ENCODE results near the gene RSBN1. TPM values are rescaled to one million over a fixed set of nuclear protein-coding genes. Genes with fewer than 3 reads are reported as not detected.
"Not testable (repeated sequence)": the region's sequence is repeated elsewhere in the genome, so short reads cannot be mapped to it uniquely, and the experiment has no call there.

Gene RSBN1
- total RNA-seq, 1 donor from 2014 or later: 14.1 TPM

DNA sequence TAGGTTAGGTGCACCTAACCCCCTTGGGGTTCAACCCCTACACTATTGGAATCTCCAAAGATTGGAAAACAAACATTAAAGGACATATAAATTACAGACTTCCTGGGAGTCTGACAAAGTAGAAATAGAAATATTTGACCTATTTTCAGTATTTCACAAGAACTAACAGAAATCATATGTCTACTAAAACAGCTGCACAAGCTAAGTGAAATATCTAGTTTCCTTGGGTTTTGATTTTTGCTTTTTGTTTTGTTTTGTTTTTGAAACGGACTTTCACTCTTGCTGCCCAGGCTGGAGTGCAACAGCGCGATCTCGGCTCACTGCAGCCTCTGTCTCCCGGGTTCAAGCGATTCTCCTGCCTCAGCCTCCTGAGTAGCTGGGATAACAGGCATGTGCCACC lies 40.4 kb upstream of the RSBN1 start:
- H3K27me3 ChIP-seq (ENCODE audit: control insufficient read depth in 3 of 3, insufficient read depth in 3 of 3, low read length in 3 of 3); H3K4me3 ChIP-seq (ENCODE audit: low read length in 3 of 3); H3K9ac ChIP-seq (ENCODE audit: low read depth in 1 of 3, low read length in 3 of 3); H3K27ac ChIP-seq (ENCODE audit: low read depth, low read length); H3K4me1 ChIP-seq (ENCODE audit: control insufficient read depth in 3 of 3, insufficient read depth in 3 of 3, low read length in 3 of 3); H3K9me3 ChIP-seq (ENCODE audit: control insufficient read depth in 3 of 3, low read length in 3 of 3); H3K36me3 ChIP-seq (ENCODE audit: control insufficient read depth in 3 of 3, insufficient read depth in 3 of 3, low read length in 3 of 3): not testable (repeated sequence)

DNA sequence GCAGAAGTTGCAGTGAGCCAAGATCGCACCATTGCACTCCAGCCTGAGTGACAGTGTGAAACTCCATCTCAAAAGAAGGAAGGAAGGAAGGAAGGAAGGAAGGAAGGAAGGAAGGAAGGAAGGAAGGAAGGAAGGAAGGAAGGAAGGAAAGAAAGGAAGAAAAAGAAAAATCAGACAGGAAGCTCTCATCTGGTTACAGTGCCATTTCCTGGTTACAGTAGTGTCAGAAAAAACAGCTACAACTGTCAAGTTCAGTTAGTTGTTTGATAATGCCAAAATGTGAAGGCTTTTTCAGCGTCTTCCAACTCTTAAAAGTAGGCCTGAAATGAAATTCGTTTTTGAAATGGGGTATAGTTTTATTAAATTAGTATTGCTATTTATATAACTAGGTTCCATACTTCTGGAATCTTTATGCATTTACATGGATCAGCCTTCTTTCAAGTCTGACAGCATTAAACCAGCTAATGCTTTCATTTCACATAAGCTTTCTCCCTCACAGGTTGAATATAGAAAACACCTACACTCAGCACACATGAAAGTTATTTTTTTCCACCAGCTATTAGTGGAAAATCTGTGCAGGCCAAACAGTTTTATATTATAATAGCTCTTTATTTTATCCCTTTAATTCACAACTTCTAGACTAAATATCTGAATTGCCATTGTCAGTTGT lies 38.0 kb upstream of the RSBN1 start:
- H3K4me1 ChIP-seq (ENCODE audit: control insufficient read depth in 3 of 3, insufficient read depth in 3 of 3, low read length in 3 of 3): no peaks in the 10 kb centered on the region
- H3K27me3 ChIP-seq (ENCODE audit: control insufficient read depth in 3 of 3, insufficient read depth in 3 of 3, low read length in 3 of 3): no peaks in the 10 kb centered on the region
- no peak overlapping the region for H3K27ac ChIP-seq (ENCODE audit: low read depth, low read length)
- H3K36me3 ChIP-seq (ENCODE audit: control insufficient read depth in 3 of 3, insufficient read depth in 3 of 3, low read length in 3 of 3): no peaks in the 10 kb centered on the region
- no peak overlapping the region for H3K4me3 ChIP-seq (ENCODE audit: low read length in 3 of 3)
- no peaks in the 10 kb centered on the region for H3K9me3 ChIP-seq (ENCODE audit: control insufficient read depth in 3 of 3, low read length in 3 of 3)
- no peak overlapping the region for H3K9ac ChIP-seq (ENCODE audit: low read depth in 1 of 3, low read length in 3 of 3)

DNA sequence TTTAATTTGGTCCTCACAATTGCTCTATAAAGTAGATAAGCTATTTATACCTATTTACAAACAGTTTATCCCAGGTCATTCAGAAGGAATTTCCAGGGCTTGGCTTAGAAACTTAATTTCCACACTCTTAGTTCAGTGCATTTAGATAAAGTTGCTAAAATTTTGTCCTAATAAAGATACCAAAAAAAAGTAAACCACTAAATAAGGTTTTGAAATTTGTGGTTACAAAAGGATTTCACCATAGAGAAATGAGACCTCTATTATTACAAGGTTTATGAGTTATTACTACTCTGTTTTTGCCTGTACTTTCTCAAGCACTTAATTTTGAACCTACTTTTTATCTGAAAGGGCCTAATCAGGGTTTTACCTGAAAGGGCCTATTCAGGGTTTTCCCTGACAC lies 36.8 kb upstream of the RSBN1 start:
- Histone ChIP-seq H3K4me1 (ENCODE audit: control insufficient read depth in 3 of 3, insufficient read depth in 3 of 3, low read length in 3 of 3) (no peaks in the 10 kb centered on the region), H3K9me3 (ENCODE audit: control insufficient read depth in 3 of 3, low read length in 3 of 3) (no peaks in the 10 kb centered on the region), H3K27me3 (ENCODE audit: control insufficient read depth in 3 of 3, insufficient read depth in 3 of 3, low read length in 3 of 3) (no peaks in the 10 kb centered on the region), H3K27ac (ENCODE audit: low read depth, low read length) (no peak overlapping the region), H3K4me3 (ENCODE audit: low read length in 3 of 3) (no peak overlapping the region), H3K36me3 (ENCODE audit: control insufficient read depth in 3 of 3, insufficient read depth in 3 of 3, low read length in 3 of 3) (no peaks in the 10 kb centered on the region), H3K9ac (ENCODE audit: low read depth in 1 of 3, low read length in 3 of 3) (no peak overlapping the region)

DNA sequence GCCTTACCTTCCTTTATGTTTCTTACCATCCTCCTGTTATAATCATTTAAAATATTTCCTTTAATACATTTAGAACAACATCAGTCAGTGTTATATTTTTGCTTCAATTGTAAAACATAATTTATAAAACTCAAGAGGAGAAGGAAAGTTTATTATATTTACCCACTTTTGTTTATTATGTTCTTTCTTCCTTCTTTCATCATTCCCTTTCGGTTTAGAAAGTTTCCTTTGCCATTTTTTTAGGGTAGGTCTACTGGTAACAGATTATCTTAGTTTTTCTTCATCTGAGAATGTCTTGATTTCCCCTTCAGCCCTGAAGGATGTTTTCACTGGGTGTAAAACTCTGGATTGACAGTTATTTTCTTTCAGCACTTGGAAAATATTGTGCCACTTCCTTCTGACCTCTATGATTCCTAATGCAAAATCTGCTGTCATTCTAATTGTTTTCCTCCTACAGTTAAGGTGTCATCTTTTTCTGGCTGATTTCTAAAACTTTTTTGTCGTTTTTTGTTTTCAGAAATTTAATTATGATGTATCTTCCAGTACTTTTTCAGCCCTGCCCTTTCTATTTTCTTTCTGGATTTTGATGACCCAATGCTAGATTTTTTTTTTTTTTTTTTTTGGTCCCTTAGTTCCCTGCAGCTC lies 34.2 kb upstream of the RSBN1 start:
- no peaks in the 10 kb centered on the region for H3K36me3 ChIP-seq (ENCODE audit: control insufficient read depth in 3 of 3, insufficient read depth in 3 of 3, low read length in 3 of 3)
- H3K27me3 ChIP-seq (ENCODE audit: control insufficient read depth in 3 of 3, insufficient read depth in 3 of 3, low read length in 3 of 3): no peaks in the 10 kb centered on the region
- H3K9me3 ChIP-seq (ENCODE audit: control insufficient read depth in 3 of 3, low read length in 3 of 3): no peaks in the 10 kb centered on the region

DNA sequence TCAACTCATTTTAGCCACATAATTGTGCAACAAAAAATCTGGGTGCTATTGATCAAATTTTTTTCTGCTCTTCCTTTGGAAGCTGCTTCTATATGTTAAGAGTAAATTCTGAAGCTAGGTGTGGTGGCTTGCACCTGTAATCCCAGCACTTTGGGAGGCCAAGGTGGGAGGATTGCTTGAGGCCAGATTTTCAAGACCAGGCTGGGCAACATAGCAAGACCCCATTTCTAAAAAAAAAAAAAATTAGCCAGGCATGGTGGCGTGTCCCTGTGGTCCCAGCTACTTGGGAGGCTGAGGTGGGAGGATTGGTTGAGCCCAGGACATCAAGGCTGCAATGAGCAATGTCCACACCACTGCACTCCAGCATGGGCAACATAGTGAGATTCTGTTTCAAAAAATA lies 24.3 kb upstream of the RSBN1 start:
- Histone ChIP-seq H3K27ac (ENCODE audit: low read depth, low read length) (no peak overlapping the region), H3K9me3 (ENCODE audit: control insufficient read depth in 3 of 3, low read length in 3 of 3) (no peaks in the 10 kb centered on the region), H3K36me3 (ENCODE audit: control insufficient read depth in 3 of 3, insufficient read depth in 3 of 3, low read length in 3 of 3) (no peaks in the 10 kb centered on the region), H3K4me3 (ENCODE audit: low read length in 3 of 3) (no peak overlapping the region), H3K4me1 (ENCODE audit: control insufficient read depth in 3 of 3, insufficient read depth in 3 of 3, low read length in 3 of 3) (no peaks in the 10 kb centered on the region), H3K9ac (ENCODE audit: low read depth in 1 of 3, low read length in 3 of 3) (no peak overlapping the region), H3K27me3 (ENCODE audit: control insufficient read depth in 3 of 3, insufficient read depth in 3 of 3, low read length in 3 of 3) (no peaks in the 10 kb centered on the region)

More for the DNA sequence above, 34.2 kb upstream of the RSBN1 start:
- no peak overlapping the region for H3K9ac ChIP-seq (ENCODE audit: low read depth in 1 of 3, low read length in 3 of 3)
- H3K27ac ChIP-seq (ENCODE audit: low read depth, low read length): no peak overlapping the region
- H3K4me3 ChIP-seq (ENCODE audit: low read length in 3 of 3): no peak overlapping the region
- H3K4me1 ChIP-seq (ENCODE audit: control insufficient read depth in 3 of 3, insufficient read depth in 3 of 3, low read length in 3 of 3): no peaks in the 10 kb centered on the region

DNA sequence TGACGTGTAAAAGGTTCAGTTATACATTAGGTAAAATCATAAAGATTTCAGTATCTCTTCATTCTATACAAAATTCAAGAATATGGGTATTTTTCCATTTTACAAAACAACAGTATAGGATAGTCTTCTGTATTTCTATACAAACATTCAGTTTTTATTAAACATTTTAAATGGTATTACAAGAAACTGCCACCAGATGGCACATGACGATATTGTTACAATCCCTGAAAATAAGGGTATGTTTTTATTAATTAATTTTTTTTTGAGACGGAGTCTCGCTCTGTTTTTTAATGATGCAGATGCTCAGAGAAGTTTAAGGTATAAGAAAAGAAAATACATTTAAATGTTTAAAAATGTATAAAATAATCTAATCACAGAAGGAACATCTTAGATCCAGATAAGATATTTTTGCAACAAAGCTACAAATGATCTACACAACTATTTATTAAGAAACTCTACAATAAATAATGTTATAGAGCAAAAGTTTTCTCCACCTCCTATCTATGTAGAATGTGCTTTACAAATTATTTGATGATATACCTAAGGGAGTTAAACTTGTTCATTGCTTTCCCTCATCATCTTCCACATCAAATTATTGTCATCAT lies 23.5 kb upstream of the RSBN1 start:
- H3K4me3 ChIP-seq (ENCODE audit: low read length in 3 of 3): no peak overlapping the region
- no peak overlapping the region for H3K27ac ChIP-seq (ENCODE audit: low read depth, low read length)
- H3K27me3 ChIP-seq (ENCODE audit: control insufficient read depth in 3 of 3, insufficient read depth in 3 of 3, low read length in 3 of 3): no peaks in the 10 kb centered on the region
- no peaks in the 10 kb centered on the region for H3K4me1 ChIP-seq (ENCODE audit: control insufficient read depth in 3 of 3, insufficient read depth in 3 of 3, low read length in 3 of 3)
- H3K9me3 ChIP-seq (ENCODE audit: control insufficient read depth in 3 of 3, low read length in 3 of 3): no peaks in the 10 kb centered on the region
- H3K9ac ChIP-seq (ENCODE audit: low read depth in 1 of 3, low read length in 3 of 3): no peak overlapping the region
- H3K36me3 ChIP-seq (ENCODE audit: control insufficient read depth in 3 of 3, insufficient read depth in 3 of 3, low read length in 3 of 3): no peaks in the 10 kb centered on the region

DNA sequence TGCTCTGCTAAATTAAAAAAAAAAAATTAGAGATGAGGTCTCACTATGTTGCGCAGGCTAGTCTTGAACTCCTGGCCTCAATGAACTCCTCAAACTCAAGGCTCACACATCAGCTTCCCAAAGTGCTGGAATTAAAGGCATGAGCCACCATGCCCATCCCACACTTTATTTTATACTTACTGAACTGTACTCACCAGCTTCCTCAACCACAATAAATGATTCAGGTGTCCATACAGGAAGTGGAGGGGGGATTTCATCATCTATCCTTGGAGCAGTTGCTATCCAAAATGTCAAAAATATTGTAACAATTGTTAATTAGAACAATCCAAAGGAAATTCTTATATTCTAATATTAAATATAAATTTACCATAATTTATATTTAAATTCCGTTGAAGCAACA lies 22.4 kb upstream of the RSBN1 start:
- no peaks in the 10 kb centered on the region for H3K36me3 ChIP-seq (ENCODE audit: control insufficient read depth in 3 of 3, insufficient read depth in 3 of 3, low read length in 3 of 3)
- no peak overlapping the region for H3K4me3 ChIP-seq (ENCODE audit: low read length in 3 of 3)
- H3K9me3 ChIP-seq (ENCODE audit: control insufficient read depth in 3 of 3, low read length in 3 of 3): no peaks in the 10 kb centered on the region
- H3K27ac ChIP-seq (ENCODE audit: low read depth, low read length): no peak overlapping the region
- no peaks in the 10 kb centered on the region for H3K4me1 ChIP-seq (ENCODE audit: control insufficient read depth in 3 of 3, insufficient read depth in 3 of 3, low read length in 3 of 3)
- no peak overlapping the region for H3K9ac ChIP-seq (ENCODE audit: low read depth in 1 of 3, low read length in 3 of 3)
- H3K27me3 ChIP-seq (ENCODE audit: control insufficient read depth in 3 of 3, insufficient read depth in 3 of 3, low read length in 3 of 3): no peaks in the 10 kb centered on the region

DNA sequence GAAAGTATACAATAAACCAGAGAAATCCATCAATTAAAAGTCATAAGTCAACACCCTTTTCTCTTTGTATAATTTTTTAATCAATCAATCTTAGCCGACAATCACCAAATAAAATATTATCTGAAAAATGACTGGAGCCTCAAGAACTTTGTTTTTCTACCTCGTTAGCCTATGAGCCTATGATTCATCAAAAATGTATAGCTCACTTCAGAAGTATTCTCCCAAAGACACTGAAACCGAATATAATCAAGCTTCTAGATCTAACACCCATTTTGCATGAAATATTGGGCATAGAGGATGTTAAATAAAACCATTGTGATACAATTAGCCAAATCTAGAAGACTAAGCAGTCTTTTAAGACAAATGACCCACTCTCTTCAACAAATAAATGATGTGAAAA lies 17.8 kb upstream of the RSBN1 start:
- H3K27me3 ChIP-seq (ENCODE audit: control insufficient read depth in 3 of 3, insufficient read depth in 3 of 3, low read length in 3 of 3): no peaks in the 10 kb centered on the region
- H3K27ac ChIP-seq (ENCODE audit: low read depth, low read length): no peak overlapping the region
- no peaks in the 10 kb centered on the region for H3K9me3 ChIP-seq (ENCODE audit: control insufficient read depth in 3 of 3, low read length in 3 of 3)
- H3K9ac ChIP-seq (ENCODE audit: low read depth in 1 of 3, low read length in 3 of 3): no peak overlapping the region
- no peaks in the 10 kb centered on the region for H3K36me3 ChIP-seq (ENCODE audit: control insufficient read depth in 3 of 3, insufficient read depth in 3 of 3, low read length in 3 of 3)
- no peak overlapping the region for H3K4me3 ChIP-seq (ENCODE audit: low read length in 3 of 3)
- no peaks in the 10 kb centered on the region for H3K4me1 ChIP-seq (ENCODE audit: control insufficient read depth in 3 of 3, insufficient read depth in 3 of 3, low read length in 3 of 3)

DNA sequence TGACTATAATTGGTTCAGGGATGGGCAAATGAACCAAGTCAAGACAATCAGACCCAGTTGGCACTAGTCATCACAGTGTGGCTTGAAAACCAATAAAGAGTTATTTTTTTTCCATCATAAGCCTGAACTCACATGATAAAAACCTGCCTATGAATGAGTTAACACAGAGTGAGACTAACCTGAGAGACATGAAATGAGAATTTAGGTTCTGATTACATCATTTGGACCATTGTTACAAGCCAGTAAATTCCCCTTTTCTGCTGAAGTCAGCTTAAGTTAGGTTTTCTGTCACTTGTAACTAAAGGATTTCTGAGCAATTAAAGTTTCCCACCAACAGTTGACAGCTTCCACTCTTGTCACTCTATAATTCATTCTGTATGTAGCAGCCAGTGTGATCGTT lies 9.6 kb upstream of the RSBN1 start:
- Histone ChIP-seq H3K4me1 (ENCODE audit: control insufficient read depth in 3 of 3, insufficient read depth in 3 of 3, low read length in 3 of 3) (no peaks in the 10 kb centered on the region), H3K9ac (ENCODE audit: low read depth in 1 of 3, low read length in 3 of 3) (no peak overlapping the region), H3K36me3 (ENCODE audit: control insufficient read depth in 3 of 3, insufficient read depth in 3 of 3, low read length in 3 of 3) (no peaks in the 10 kb centered on the region), H3K27me3 (ENCODE audit: control insufficient read depth in 3 of 3, insufficient read depth in 3 of 3, low read length in 3 of 3) (no peaks in the 10 kb centered on the region), H3K27ac (ENCODE audit: low read depth, low read length) (no peak overlapping the region), H3K9me3 (ENCODE audit: control insufficient read depth in 3 of 3, low read length in 3 of 3) (no peaks in the 10 kb centered on the region), H3K4me3 (ENCODE audit: low read length in 3 of 3) (no peak overlapping the region)

DNA sequence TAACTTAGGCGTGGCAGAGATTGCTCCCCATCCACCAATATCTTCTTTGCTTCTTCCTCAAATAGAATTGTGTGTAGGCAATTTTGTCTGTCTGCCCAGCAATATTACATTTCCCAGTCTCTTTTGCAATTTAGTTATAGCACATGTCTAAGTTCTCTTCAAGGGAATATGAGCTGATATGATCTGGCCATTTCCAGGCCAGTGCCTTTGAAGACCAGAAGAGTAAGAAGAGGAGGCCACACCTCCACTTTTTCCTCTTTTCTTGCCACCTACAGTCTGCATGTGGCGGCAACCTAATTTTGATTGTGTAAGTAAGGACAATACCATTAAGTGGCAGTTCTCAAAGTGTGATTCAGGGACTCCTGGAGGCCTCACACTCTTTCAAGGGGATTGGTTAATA lies 6.3 kb upstream of the RSBN1 start:
- H3K27me3 ChIP-seq (ENCODE audit: control insufficient read depth in 3 of 3, insufficient read depth in 3 of 3, low read length in 3 of 3): no peaks in the 10 kb centered on the region
- no peaks in the 10 kb centered on the region for H3K36me3 ChIP-seq (ENCODE audit: control insufficient read depth in 3 of 3, insufficient read depth in 3 of 3, low read length in 3 of 3)
- no peak overlapping the region for H3K4me3 ChIP-seq (ENCODE audit: low read length in 3 of 3)
- no peak overlapping the region for H3K9ac ChIP-seq (ENCODE audit: low read depth in 1 of 3, low read length in 3 of 3)
- H3K4me1 ChIP-seq (ENCODE audit: control insufficient read depth in 3 of 3, insufficient read depth in 3 of 3, low read length in 3 of 3): no peaks in the 10 kb centered on the region
- H3K9me3 ChIP-seq (ENCODE audit: control insufficient read depth in 3 of 3, low read length in 3 of 3): no peaks in the 10 kb centered on the region
- no peak overlapping the region for H3K27ac ChIP-seq (ENCODE audit: low read depth, low read length)
